NCI-H1105 treated with DMSO at 0.1 percent for 48 hours (cell line): ENCODE results near the gene AXDND1.

ENCODE experiments used
- DNase-seq: peaks from one replicate; lab custom pipeline; 2025; lab: John Stamatoyannopoulos, UW

AXDND1 gene

GRCh38 chr1:179575497-179576314, 209.9 kb downstream of the AXDND1 start, which contains the start of gene NPHS2:
NPHS2 (minus strand) TSS chr1:179575948; CDS start chr1:179575864, 84 bp downstream.
- no peak for DNase-seq

- DNase-seq = no peak
Observed at GRCh38 chr1:179576509-179576908, 210.7 kb downstream of the AXDND1 start.

GRCh38 chr1:179583771-179584320, 218.1 kb downstream of the AXDND1 start:
- no peak for DNase-seq

- peak; percentile 88 for DNase-seq
Observed at GRCh38 chr1:179586107-179586823, 220.5 kb downstream of the AXDND1 start.

- no peak for DNase-seq
Observed at GRCh38 chr1:179587336-179587735, 221.6 kb downstream of the AXDND1 start.

- no peak for DNase-seq
Observed at GRCh38 chr1:179588425-179589024, 222.8 kb downstream of the AXDND1 start.

- DNase-seq = no peak
Observed at GRCh38 chr1:179589509-179589908, 223.7 kb downstream of the AXDND1 start.

GRCh38 chr1:179590671-179591070, 224.9 kb downstream of the AXDND1 start:
- DNase-seq = no peak

GRCh38 chr1:179591253-179591591, 225.5 kb downstream of the AXDND1 start:
- DNase-seq = no peak

- no peak for DNase-seq
Observed at GRCh38 chr1:179591592-179592580, 226.1 kb downstream of the AXDND1 start, which contains the start of gene TDRD5. TDRD5 (plus strand) TSS chr1:179591832; CDS start chr1:179592616, 784 bp downstream.

- no peak for DNase-seq
Observed at GRCh38 chr1:179598631-179599030, 232.9 kb downstream of the AXDND1 start.

- DNase-seq = peak; percentile 57
Observed at GRCh38 chr1:179599623-179600249, 234.0 kb downstream of the AXDND1 start.

GRCh38 chr1:179601093-179601492, 235.3 kb downstream of the AXDND1 start:
- no peak for DNase-seq
